Vagina (tissue), 2 donors: ENCODE measurements around the gene ABHD12B. TPM values are rescaled to one million over a fixed set of nuclear protein-coding genes. Genes with fewer than 3 reads are reported as not detected.

Experiments used
- DNase-seq, 2 donors: peaks; one replicate each; pipeline ENCODE4 v3.0.0-alpha.2; 2017; ENCODE audit errors: extremely low spot score in 2 of 2
- H3K27ac ChIP-seq: fragments of 200-600 bp; sonication (generic); one replicate; pipeline ENCODE4 v1.5.1; 2019
- H3K27me3 ChIP-seq: fragments of 200-600 bp; sonication (generic); one replicate; pipeline ENCODE4 v1.5.1; 2019
- H3K36me3 ChIP-seq, 2 donors: fragments of 200-600 bp; sonication (generic); one replicate each; pipeline ENCODE4 v1.5.1; 2017 to 2019
- H3K4me1 ChIP-seq: fragments of 200-600 bp; sonication (generic); one replicate; pipeline ENCODE4 v1.5.1; 2019
- H3K4me3 ChIP-seq, 2 donors: fragments of 200-600 bp; sonication (generic); 1 replicate in 1 of 2; 2 replicates in 1 of 2; pipeline ENCODE4 v1.5.1; 2016 to 2019
- H3K9me3 ChIP-seq: fragments of 200-600 bp; sonication (generic); one replicate; pipeline ENCODE4 v1.5.1; 2019
- POLR2A ChIP-seq, 2 donors: fragments of 450-650 bp; IDR thresholded peaks; one replicate each; pipeline ENCODE4 v1.6.1; 2017; ENCODE audit warnings: antibody characterized with exemption in 2 of 2, mild to moderate bottlenecking in 2 of 2, moderate library complexity in 2 of 2
- POLR2AphosphoS5 ChIP-seq, 2 donors: sonication (generic); formaldehyde crosslinking; IDR thresholded peaks; one replicate each; pipeline ENCODE4 v1.9.0; 2017; ENCODE audit warnings: antibody characterized with exemption in 2 of 2, mild to moderate bottlenecking in 2 of 2, low read depth in 1 of 2; ENCODE audit not compliant: insufficient read depth in 1 of 2
- intact Hi-C: fragments of 100-400 bp; cut with DNase I; formaldehyde crosslinking; loops from one replicate; pipeline ENCODE4 v1.15.1; 2023
- total RNA-seq: library from RNA; depleted of rRNA; stranded (reverse); fragments of >200 nt; gene quantifications from one replicate; pipeline ENCODE4 v1.2.3, GENCODE V29; 2016
- TF ChIP-seq, protein P1 (sequence below), 3 experiments: fragments of 450-650 bp in 2 of 3; fragments of 200-600 bp in 1 of 3; sonication (generic) in 1 of 3; IDR thresholded peaks; one replicate each; pipeline ENCODE4 v1.5.1; 2017 to 2019; ENCODE audit warnings: antibody characterized with exemption in 3 of 3, mild to moderate bottlenecking in 2 of 3, moderate library complexity in 2 of 3

Gene ABHD12B
- total RNA-seq, 1 donor from 2014 or later = not detected

DNA sequence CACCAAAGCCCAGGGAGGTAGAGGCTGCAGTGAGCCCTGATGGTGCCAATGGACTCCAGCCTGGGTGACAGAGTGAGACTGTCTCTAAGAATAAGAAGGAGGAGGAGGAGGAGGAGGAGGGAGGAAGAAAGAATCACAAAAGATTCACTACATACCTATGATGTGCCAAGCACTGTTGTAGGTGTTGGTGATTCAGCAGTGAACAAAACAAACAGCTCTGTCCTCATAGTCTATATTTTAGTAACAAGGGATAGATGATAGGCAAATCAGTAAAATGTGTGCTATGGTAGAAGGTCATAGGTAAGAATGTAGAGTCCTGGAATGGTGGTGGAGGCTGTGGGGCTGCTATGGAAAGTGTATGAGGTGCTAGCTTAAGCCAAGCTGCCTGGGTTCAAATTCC, 18.0 kb upstream of the ABHD12B start:
- Histone ChIP-seq H3K36me3 (no peaks in the 10 kb centered on the region), H3K9me3 (no peaks in the 10 kb centered on the region), H3K4me3 (no peak overlapping the region), H3K27ac (no peak overlapping the region), H3K27me3 (no peaks in the 10 kb centered on the region), H3K4me1 (no peaks in the 10 kb centered on the region)
- intact Hi-C loops = no loop called here
- TF ChIP-seq POLR2A (IDR thresholded peaks at IDR 0.05) = no peak
- TF ChIP-seq, protein P1, sequence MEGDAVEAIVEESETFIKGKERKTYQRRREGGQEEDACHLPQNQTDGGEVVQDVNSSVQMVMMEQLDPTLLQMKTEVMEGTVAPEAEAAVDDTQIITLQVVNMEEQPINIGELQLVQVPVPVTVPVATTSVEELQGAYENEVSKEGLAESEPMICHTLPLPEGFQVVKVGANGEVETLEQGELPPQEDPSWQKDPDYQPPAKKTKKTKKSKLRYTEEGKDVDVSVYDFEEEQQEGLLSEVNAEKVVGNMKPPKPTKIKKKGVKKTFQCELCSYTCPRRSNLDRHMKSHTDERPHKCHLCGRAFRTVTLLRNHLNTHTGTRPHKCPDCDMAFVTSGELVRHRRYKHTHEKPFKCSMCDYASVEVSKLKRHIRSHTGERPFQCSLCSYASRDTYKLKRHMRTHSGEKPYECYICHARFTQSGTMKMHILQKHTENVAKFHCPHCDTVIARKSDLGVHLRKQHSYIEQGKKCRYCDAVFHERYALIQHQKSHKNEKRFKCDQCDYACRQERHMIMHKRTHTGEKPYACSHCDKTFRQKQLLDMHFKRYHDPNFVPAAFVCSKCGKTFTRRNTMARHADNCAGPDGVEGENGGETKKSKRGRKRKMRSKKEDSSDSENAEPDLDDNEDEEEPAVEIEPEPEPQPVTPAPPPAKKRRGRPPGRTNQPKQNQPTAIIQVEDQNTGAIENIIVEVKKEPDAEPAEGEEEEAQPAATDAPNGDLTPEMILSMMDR (IDR thresholded peaks at IDR 0.05) = no peak
- TF ChIP-seq POLR2AphosphoS5 (IDR thresholded peaks at IDR 0.05; ENCODE audit: insufficient read depth in 1 of 2, low read depth in 1 of 2) = no peak
- no peak for DNase-seq

DNA sequence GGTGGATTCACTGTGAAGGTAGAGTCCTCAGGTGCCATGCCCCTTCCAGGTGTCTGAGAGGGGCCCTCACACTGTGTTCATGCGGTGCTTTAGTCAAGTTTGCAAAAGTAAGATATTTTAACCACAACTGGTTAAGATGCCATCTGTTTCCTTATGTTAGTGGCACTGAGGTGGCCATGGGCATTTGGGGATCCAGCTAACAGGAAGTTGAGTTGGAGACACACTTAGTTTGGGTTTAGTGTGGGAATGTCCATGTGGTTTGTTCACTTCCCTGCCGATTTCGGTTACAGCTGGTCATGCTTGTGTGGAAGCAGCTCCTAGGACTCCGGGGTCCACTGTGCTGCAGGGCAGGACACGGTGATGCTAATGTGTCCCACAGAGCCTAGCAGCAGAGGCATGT, 17.3 kb upstream of the ABHD12B start:
- no peak for DNase-seq
- H3K4me1 ChIP-seq = peaks cover 6% of the 10 kb centered on the region
- no peak overlapping the region for H3K27ac ChIP-seq
- intact Hi-C loops = no loop called here
- H3K36me3 ChIP-seq = no peaks in the 10 kb centered on the region
- no peaks in the 10 kb centered on the region for H3K27me3 ChIP-seq
- no peak overlapping the region for H3K4me3 ChIP-seq
- no peaks in the 10 kb centered on the region for H3K9me3 ChIP-seq
- TF ChIP-seq, protein P1 (IDR thresholded peaks at IDR 0.05) = no peak
- TF ChIP-seq POLR2AphosphoS5 (IDR thresholded peaks at IDR 0.05; ENCODE audit: insufficient read depth in 1 of 2, low read depth in 1 of 2) = no peak
- no peak for TF ChIP-seq POLR2A (IDR thresholded peaks at IDR 0.05)

DNA sequence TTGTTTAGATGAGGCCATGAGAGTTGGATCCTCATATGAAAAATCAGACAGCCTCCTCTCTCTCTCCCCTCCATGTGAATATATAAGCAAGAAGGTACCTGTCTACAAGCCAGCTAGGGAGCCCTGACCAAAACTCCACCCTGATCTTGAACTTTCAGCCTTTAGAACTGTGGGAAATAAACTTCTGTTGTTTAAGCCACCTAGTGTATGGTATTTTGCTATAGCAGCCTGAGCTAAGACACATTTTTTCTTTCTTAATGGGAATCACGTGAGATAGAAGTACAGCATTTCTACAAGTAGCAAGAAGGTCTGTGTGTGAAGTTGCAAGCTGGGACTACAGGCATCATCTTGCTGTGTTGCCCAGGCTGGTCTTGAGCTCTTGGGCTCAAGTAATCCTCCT, 16.3 kb upstream of the ABHD12B start:
- Histone ChIP-seq H3K27me3 (no peaks in the 10 kb centered on the region), H3K9me3 (no peaks in the 10 kb centered on the region), H3K36me3 (no peaks in the 10 kb centered on the region), H3K4me1 (peaks cover 8% of the 10 kb centered on the region), H3K27ac (no peak overlapping the region), H3K4me3 (no peak overlapping the region)
- DNase-seq = no peak
- TF ChIP-seq, protein P1 (IDR thresholded peaks at IDR 0.05) = no peak
- TF ChIP-seq POLR2AphosphoS5 (IDR thresholded peaks at IDR 0.05; ENCODE audit: insufficient read depth in 1 of 2, low read depth in 1 of 2) = no peak
- TF ChIP-seq POLR2A (IDR thresholded peaks at IDR 0.05) = no peak
- intact Hi-C loops = no loop called here

DNA sequence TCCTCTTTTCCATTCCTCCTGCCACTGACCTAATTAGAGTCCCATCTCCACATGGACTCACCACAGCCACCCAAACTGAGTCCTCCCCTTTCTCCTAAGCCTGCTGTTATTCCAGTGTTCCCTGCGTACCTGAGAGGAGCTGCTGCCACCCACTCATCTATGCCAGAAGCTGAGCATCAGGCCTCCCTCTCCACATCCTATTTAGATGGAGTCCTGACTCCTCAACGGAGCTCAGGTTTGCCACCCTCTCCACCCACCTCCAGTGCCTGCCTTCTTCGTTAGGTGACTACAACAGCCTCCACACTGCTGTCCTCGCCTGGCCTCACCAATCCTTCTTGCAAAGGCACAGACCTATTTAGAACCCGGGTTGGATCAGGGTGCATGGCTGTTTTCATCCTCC, 15.2 kb upstream of the ABHD12B start:
- Histone ChIP-seq H3K4me1 (peaks cover 8% of the 10 kb centered on the region), H3K27me3 (no peaks in the 10 kb centered on the region), H3K27ac (no peak overlapping the region), H3K9me3 (no peaks in the 10 kb centered on the region), H3K36me3 (no peaks in the 10 kb centered on the region), H3K4me3 (no peak overlapping the region)
- DNase-seq = no peak
- intact Hi-C loops = no loop called here
- TF ChIP-seq POLR2A (IDR thresholded peaks at IDR 0.05) = no peak
- TF ChIP-seq, protein P1 (IDR thresholded peaks at IDR 0.05) = no peak
- TF ChIP-seq POLR2AphosphoS5 (IDR thresholded peaks at IDR 0.05; ENCODE audit: insufficient read depth in 1 of 2, low read depth in 1 of 2) = no peak

DNA sequence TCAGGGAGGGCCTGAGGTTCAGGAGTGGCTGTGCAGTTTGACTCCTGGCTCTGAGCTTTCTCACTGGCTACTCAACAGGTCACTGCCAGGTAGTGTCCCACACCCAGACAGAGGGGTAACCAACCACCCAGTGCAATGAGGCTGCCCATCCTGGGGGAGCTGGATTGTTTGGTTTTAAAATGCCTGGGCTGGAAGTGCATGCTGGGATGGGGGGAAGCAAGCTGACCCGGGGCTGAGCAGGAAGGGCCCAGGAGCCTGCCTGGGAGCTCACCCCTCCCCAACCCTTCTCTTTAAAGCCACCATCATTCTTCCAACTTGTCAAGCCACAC, 12.6 kb upstream of the ABHD12B start:
- peak overlapping the region; percentile 81 for H3K27ac ChIP-seq
- H3K4me1 ChIP-seq = peaks cover 8% of the 10 kb centered on the region
- peak overlapping the region; percentile 55 to 57 for H3K4me3 ChIP-seq
- intact Hi-C loops = no loop called here
- no peak for TF ChIP-seq POLR2AphosphoS5 (IDR thresholded peaks at IDR 0.05; ENCODE audit: insufficient read depth in 1 of 2, low read depth in 1 of 2)
- TF ChIP-seq, protein P1 (IDR thresholded peaks at IDR 0.05) = no peak
- no peak for TF ChIP-seq POLR2A (IDR thresholded peaks at IDR 0.05)
- no peak for DNase-seq
- no peaks in the 10 kb centered on the region for H3K27me3 ChIP-seq
- H3K36me3 ChIP-seq = no peaks in the 10 kb centered on the region
- no peaks in the 10 kb centered on the region for H3K9me3 ChIP-seq
